ENCODE measurements around the gene RNFT2.

RNFT2 gene

GRCh38 chr12:116880213-116880816 is 142.2 kb downstream of the RNFT2 start:
- DNase-seq, result no peak

GRCh38 chr12:116880817-116881324 is 142.8 kb downstream of the RNFT2 start:
- DNase-seq, result no peak

- no peak for DNase-seq
These were observed 143.3 kb downstream of the RNFT2 start, which contains the start of gene HRK for GRCh38 chr12:116881325-116881876. HRK (minus strand) TSS chr12:116881441; CDS start chr12:116881307, 134 bp downstream.

GRCh38 chr12:116881877-116882507 is 143.9 kb downstream of the RNFT2 start:
- DNase-seq, result no peak

GRCh38 chr12:116882742-116883141 is 144.6 kb downstream of the RNFT2 start:
- DNase-seq, result peak; percentile 27

GRCh38 chr12:116884871-116885270 is 146.8 kb downstream of the RNFT2 start:
- no peak for DNase-seq

- DNase-seq, result no peak
These were observed 147.4 kb downstream of the RNFT2 start for GRCh38 chr12:116885491-116885890.

GRCh38 chr12:116887244-116887643 is 149.1 kb downstream of the RNFT2 start:
- DNase-seq, result no peak

- DNase-seq, result no peak
These were observed 149.8 kb downstream of the RNFT2 start for GRCh38 chr12:116887897-116888296.

GRCh38 chr12:116890330-116890729 is 152.2 kb downstream of the RNFT2 start:
- DNase-seq, result no peak

- DNase-seq, result no peak
These were observed 152.9 kb downstream of the RNFT2 start for GRCh38 chr12:116891019-116891418.

- DNase-seq, result peak; percentile 25
These were observed 154.4 kb downstream of the RNFT2 start for GRCh38 chr12:116892349-116893140.

GRCh38 chr12:116894913-116895312 is 156.8 kb downstream of the RNFT2 start:
- no peak for DNase-seq

- DNase-seq, result no peak
These were observed 158.4 kb downstream of the RNFT2 start for GRCh38 chr12:116896411-116896924.

- no peak for DNase-seq
These were observed 159.4 kb downstream of the RNFT2 start for GRCh38 chr12:116897476-116897875.

- no peak for DNase-seq
These were observed 160.6 kb downstream of the RNFT2 start for GRCh38 chr12:116898669-116899068.

GRCh38 chr12:116901612-116902011 is 163.5 kb downstream of the RNFT2 start:
- no peak for DNase-seq
